Endothelial cell of umbilical vein (primary cell): ENCODE results near the gene SRA1. TPM values are rescaled to one million over a fixed set of nuclear protein-coding genes. Genes with fewer than 3 reads are reported as not detected.

Experiments
- BruUV-seq: library from RNA; stranded (reverse); fragments of 400-500 nt; replicated peaks from 2 replicates; lab custom pipeline; 2021; lab: Mats Ljungman, UMichigan
- CTCF ChIA-PET: fragments of 300-600, 350-600 bp; sonication (Branson Sonifier 250); formaldehyde crosslinking; loops from one replicate; lab custom pipeline; 2021; ENCODE audit warnings: antibody characterized with exemption, inconsistent platforms; lab: Charles Lee
- POLR2A ChIA-PET: fragments of 300-600, 350-600 bp; sonication (Branson Sonifier 250); formaldehyde crosslinking; loops from one replicate; lab custom pipeline; 2021; ENCODE audit warnings: antibody characterized with exemption, inconsistent platforms; lab: Charles Lee
- DNase-seq: peaks from one replicate; pipeline ENCODE4 v3.0.0-alpha.2; 2011; ENCODE audit warnings: low read depth, low spot score
- FAIRE-seq: peaks from 2 replicates; lab custom pipeline; 2011; peaks lifted over from hg19 to GRCh38; lab: Jason Lieb, UNC
- H2AFZ ChIP-seq: 2 replicates; pipeline ENCODE4 v1.6.0; 2012; ENCODE audit warnings: low read depth, low read length, control low read depth, inconsistent platforms
- H3K27ac ChIP-seq: 2 replicates; pipeline ENCODE4 v1.5.1; 2011; ENCODE audit warnings: low read depth, mild to moderate bottlenecking, control low read depth, low read length, moderate library complexity; ENCODE audit not compliant: insufficient read depth
- H3K27me3 ChIP-seq, 2 experiments: 2 replicates each; pipeline versions ENCODE4 v1.6.0 to v1.6.1; 2011; ENCODE audit warnings: low read length in 2 of 2, mixed read lengths in 1 of 2; ENCODE audit not compliant: control insufficient read depth in 2 of 2, insufficient read depth in 2 of 2
- H3K36me3 ChIP-seq, 2 experiments: 2 replicates in 1 of 2; 3 replicates in 1 of 2; pipeline ENCODE4 v1.5.1; 2011; ENCODE audit warnings: low read length in 2 of 2, mild to moderate bottlenecking in 1 of 2, moderate library complexity in 1 of 2; ENCODE audit not compliant: control insufficient read depth in 2 of 2, insufficient read depth in 2 of 2; ENCODE audit errors: extremely low read depth in 1 of 2
- H3K4me1 ChIP-seq: 3 replicates; pipeline ENCODE4 v1.5.1; 2011; ENCODE audit warnings: mild to moderate bottlenecking, low read length; ENCODE audit not compliant: control insufficient read depth, insufficient read depth; ENCODE audit errors: extremely low read depth
- H3K4me2 ChIP-seq: 2 replicates; pipeline ENCODE4 v1.6.1; 2011; ENCODE audit warnings: low read length, control low read depth, mixed read lengths; ENCODE audit not compliant: insufficient read depth
- H3K4me3 ChIP-seq, 3 experiments: fragments of 200-600 bp in 1 of 3; sonication (generic), shearing (Covaris generic) in 1 of 3; replicated peaks in 1 of 3; 2 replicates each; pipeline ENCODE4 v1.5.1; 2011 to 2016; ENCODE audit warnings: control low read depth in 3 of 3, low read length in 3 of 3, mild to moderate bottlenecking in 2 of 3, inconsistent platforms in 1 of 3, low read depth in 1 of 3, moderate library complexity in 1 of 3; ENCODE audit not compliant: insufficient read depth in 1 of 3
- H3K79me2 ChIP-seq: 2 replicates; pipeline ENCODE4 v1.6.0; 2012; ENCODE audit warnings: low read length, inconsistent platforms; ENCODE audit not compliant: control insufficient read depth, insufficient read depth
- H3K9ac ChIP-seq: replicated peaks from 2 replicates; pipeline ENCODE3; 2011; ENCODE audit warnings: low read length, control low read depth; ENCODE audit not compliant: insufficient read depth; ENCODE audit errors: extremely low read depth
- H3K9me1 ChIP-seq: replicated peaks from 3 replicates; pipeline ENCODE4 v1.6.0; 2011; ENCODE audit warnings: mild to moderate bottlenecking, low read length; ENCODE audit not compliant: control insufficient read depth, insufficient read depth; ENCODE audit errors: extremely low read depth
- H3K9me3 ChIP-seq: replicated peaks from 2 replicates; pipeline ENCODE4 v1.5.1; 2012; ENCODE audit warnings: low read length, inconsistent platforms; ENCODE audit not compliant: control insufficient read depth, insufficient read depth
- H4K20me1 ChIP-seq: replicated peaks from 2 replicates; pipeline ENCODE3; 2011; ENCODE audit warnings: mild to moderate bottlenecking, low read length; ENCODE audit not compliant: control insufficient read depth, insufficient read depth; ENCODE audit errors: extremely low read depth
- CTCF ChIP-seq, 2 donors: IDR thresholded peaks; 1 replicate in 1 of 2; 2 replicates in 1 of 2; pipeline ENCODE4 v1.5.1; 2011; ENCODE audit warnings: low read length in 2 of 2, mild to moderate bottlenecking in 2 of 2, moderate library complexity in 2 of 2, control low read depth in 1 of 2, inconsistent platforms in 1 of 2, low read depth in 1 of 2; ENCODE audit not compliant: insufficient read depth in 1 of 2; ENCODE audit errors: extremely low read depth in 1 of 2
- EZH2 ChIP-seq: IDR thresholded peaks from 2 replicates; pipeline ENCODE4 v1.6.1; 2012; ENCODE audit warnings: borderline replicate concordance, low read depth, mild to moderate bottlenecking, moderate library complexity, low read length, inconsistent platforms; ENCODE audit not compliant: severe bottlenecking
- FOS ChIP-seq: IDR thresholded peaks from 2 replicates; pipeline ENCODE4 v1.6.1; 2011; ENCODE audit warnings: mild to moderate bottlenecking, low read length, moderate library complexity, borderline replicate concordance; ENCODE audit not compliant: insufficient read depth
- GATA2 ChIP-seq: IDR thresholded peaks from 2 replicates; pipeline ENCODE4 v1.7.0; 2011; ENCODE audit warnings: low read depth, mild to moderate bottlenecking, moderate library complexity, mixed read lengths, low read length; ENCODE audit not compliant: insufficient read length, insufficient read depth
- JUN ChIP-seq: IDR thresholded peaks from 2 replicates; pipeline ENCODE4 v1.6.1; 2011; ENCODE audit warnings: borderline replicate concordance, low read depth; ENCODE audit not compliant: insufficient read length, insufficient read depth
- MAX ChIP-seq: IDR thresholded peaks from 2 replicates; pipeline ENCODE4 v1.6.1; 2011; ENCODE audit not compliant: insufficient read depth, insufficient read length
- MYC ChIP-seq: IDR thresholded peaks from one replicate; pipeline ENCODE4 v1.6.1; 2011; ENCODE audit warnings: mild to moderate bottlenecking, low read depth, low read length
- POLR2A ChIP-seq: IDR thresholded peaks from 2 replicates; pipeline ENCODE4 v1.6.1; 2012; ENCODE audit warnings: low read depth, mild to moderate bottlenecking, control low read depth, low read length
- POLR2AphosphoS5 ChIP-seq: IDR thresholded peaks from 2 replicates; pipeline ENCODE4 v1.6.1; 2012; ENCODE audit warnings: low read depth, mild to moderate bottlenecking, control low read depth, low read length, moderate library complexity; ENCODE audit not compliant: insufficient read depth
- dilution Hi-C: fragments of 300-500 bp; cut with MboI; formaldehyde crosslinking; loops from one replicate; pipeline ENCODE4 v1.15.0; 2019; ENCODE audit warnings: low sequenced_read_pairs; ENCODE audit not compliant: extremely low pct_ligation_motif_present
- intact Hi-C: fragments of 100-400 bp; cut with micrococcal nuclease; formaldehyde crosslinking; loops from one replicate; pipeline ENCODE4 v1.10.0; 2022
- polyA plus RNA-seq, 4 experiments: library from polyadenylated mRNA; depleted of rRNA in 3 of 4; stranded (reverse) in 3 of 4; unstranded in 1 of 4; fragments of >200 nt; gene quantifications; 2 replicates each; pipeline versions ENCODE4 v1.2.1 to v1.2.3, GENCODE V29; 2011 to 2012; ENCODE audit warnings: missing spikeins in 1 of 4
- total RNA-seq: library from RNA; stranded (reverse); gene quantifications from 2 replicates; pipeline ENCODE4 v1.2.3, GENCODE V29; 2021

SRA1 gene
- total and polyA plus RNA-seq, 2 donors (not counting 3 experiments of a cell fraction or from before 2014, with no cell fraction given): 17.6 to 19.7 TPM

DNA sequence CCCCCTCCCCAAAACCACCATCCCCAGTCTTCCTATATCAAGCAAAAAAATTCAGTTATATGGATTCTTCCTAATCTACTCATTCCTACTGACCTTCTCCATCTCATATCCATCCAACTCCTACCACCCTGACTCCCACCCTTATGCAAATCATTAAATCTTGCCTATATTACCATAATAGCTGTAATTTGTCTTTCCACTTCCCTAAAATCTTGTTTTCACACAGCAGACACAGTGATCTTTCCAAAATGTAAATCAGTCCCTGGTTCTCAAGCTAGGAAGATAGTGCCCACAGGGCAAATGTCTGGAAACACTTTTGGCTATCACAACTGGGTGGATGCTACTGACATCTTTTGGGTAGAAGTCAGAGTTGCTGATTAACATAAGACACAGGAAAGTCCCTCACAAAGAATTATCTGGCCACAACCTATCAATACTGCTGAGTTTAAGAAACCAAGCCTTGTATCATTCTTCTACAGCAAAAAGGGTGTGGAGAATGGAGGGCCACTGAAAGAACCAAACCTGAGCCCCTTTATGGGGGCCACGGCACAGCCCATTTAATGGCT lies 1.4 kb downstream of the SRA1 start:
- no peak for DNase-seq
- H4K20me1 ChIP-seq: no peaks in the 10 kb centered on the region
- ChIA-PET CTCF (interaction anchor here (1.1 kb wide), 1 partner anchor 74 kb away, joined by 3 read pairs; no protein-coding TSS in a partner anchor), POLR2A (interaction anchor here (0.6 to 0.7 kb wide), 2 partner anchors 92 to 1532 kb away, joined by 3 read pairs; partner anchors contain the start of genes IK and NDUFA2)
- no peak overlapping the region for H2AFZ ChIP-seq
- peak overlapping the region; percentile 94 for H3K4me2 ChIP-seq
- dilution Hi-C loops: no loop called here
- H3K27me3 ChIP-seq: no peaks in the 10 kb centered on the region
- no peak for TF ChIP-seq CTCF (IDR thresholded peaks at IDR 0.05; ENCODE audit: extremely low read depth in 1 of 2, insufficient read depth in 1 of 2, low read depth in 1 of 2, low read length in 2 of 2)
- no peak for TF ChIP-seq POLR2AphosphoS5
- TF ChIP-seq MAX: no peak
- no peak for TF ChIP-seq MYC
- no peak for TF ChIP-seq JUN
- TF ChIP-seq FOS: no peak
- no peak for TF ChIP-seq POLR2A
- TF ChIP-seq EZH2: no peak
- no peak for TF ChIP-seq GATA2
- BruUV-seq: no TSS peak
- no peaks in the 10 kb centered on the region for H3K9me1 ChIP-seq
- no peak for FAIRE-seq
- H3K9ac ChIP-seq: peak overlapping the region; percentile 21
- H3K36me3 ChIP-seq: peaks cover 3% of the 10 kb centered on the region in 2 experiments
- no peaks in the 10 kb centered on the region for H3K9me3 ChIP-seq
- peaks cover 37% of the 10 kb centered on the region for H3K79me2 ChIP-seq
- intact Hi-C loops: loop anchor here (2.0 kb wide), 1 partner anchor 83 kb away; the partner anchor contains the start of gene TMCO6
- peaks cover 15% of the 10 kb centered on the region for H3K4me1 ChIP-seq
- H3K27ac ChIP-seq: no peak overlapping the region
- H3K4me3 ChIP-seq: peak overlapping the region in 1 of 3 experiments; percentile 92
